HepG2 (cell line): ENCODE measurements around the gene TENT4B. TPM values are rescaled to one million over a fixed set of nuclear protein-coding genes. Genes with fewer than 3 reads are reported as not detected.

Experiments used
- ATAC-seq: fragments of 200-7000 bp; cut with Tn5 transposase; 3 replicates; pipeline ENCODE4 v1.9.1; 2020; ENCODE audit warnings: mild to moderate bottlenecking, moderate library complexity
- BruUV-seq: library from RNA; stranded (reverse); fragments of 400-500 nt; replicated peaks from 2 replicates; lab custom pipeline; 2021; lab: Mats Ljungman, UMichigan
- CTCF ChIA-PET: fragments of 300-600 bp; formaldehyde crosslinking; extraction: SDS; loops from one replicate; lab custom pipeline; 2021; ENCODE audit warnings: low total read pairs, inconsistent platforms, low intra/inter-chr PET ratio; lab: Yijun Ruan, JAX
- POLR2A ChIA-PET: fragments of 350-600 bp; sonication (Branson Sonifier 250); formaldehyde crosslinking; loops from one replicate; lab custom pipeline; 2020; ENCODE audit warnings: antibody characterized with exemption, inconsistent platforms; lab: Yijun Ruan, JAX
- DNase-seq: peaks from one replicate; pipeline ENCODE4 v3.0.0-alpha.2; 2015; ENCODE audit warnings: low spot score
- FAIRE-seq: peaks from 3 replicates; lab custom pipeline; 2011; peaks lifted over from hg19 to GRCh38; lab: Jason Lieb, UNC
- H2AFZ ChIP-seq: one replicate; pipeline ENCODE4 v1.6.1; 2011; ENCODE audit warnings: low read length, inconsistent platforms
- H3K27ac ChIP-seq: fragments of 300-600 bp; 3 replicates; pipeline ENCODE4 v1.8.0; 2011; ENCODE audit warnings: mixed run types, mild to moderate bottlenecking, mixed read lengths, low read length, inconsistent platforms; ENCODE audit not compliant: insufficient read depth; ENCODE audit errors: extremely low read length
- H3K27me3 ChIP-seq, 2 experiments: fragments of 200-600 bp in 1 of 2; 2 replicates in 1 of 2; 3 replicates in 1 of 2; pipeline versions ENCODE4 v1.6.0 to v1.8.0; 2011; ENCODE audit warnings: low read length in 2 of 2, mild to moderate bottlenecking in 2 of 2, moderate library complexity in 2 of 2, inconsistent platforms in 1 of 2; ENCODE audit not compliant: insufficient read depth in 2 of 2, control insufficient read depth in 1 of 2
- H3K36me3 ChIP-seq, 2 experiments: fragments of 200-600 bp in 1 of 2; replicated peaks in 1 of 2; 2 replicates in 1 of 2; 3 replicates in 1 of 2; pipeline versions ENCODE4 v1.5.1 to v1.8.0; 2011; ENCODE audit warnings: low read length in 2 of 2, inconsistent platforms in 1 of 2; ENCODE audit not compliant: insufficient read depth in 2 of 2, control insufficient read depth in 1 of 2
- H3K4me1 ChIP-seq: 2 replicates; pipeline ENCODE4 v1.5.1; 2012; ENCODE audit warnings: low read length, inconsistent platforms; ENCODE audit not compliant: insufficient read depth
- H3K4me2 ChIP-seq: 2 replicates; pipeline ENCODE4 v1.6.0; 2011; ENCODE audit warnings: low read depth, low read length, inconsistent platforms
- H3K4me3 ChIP-seq, 3 experiments: fragments of 200-600 bp in 1 of 3; sonication (generic), shearing (Covaris generic) in 1 of 3; replicated peaks in 1 of 3; 2 replicates each; pipeline ENCODE4 v1.5.1; 2011 to 2016; ENCODE audit warnings: low read length in 3 of 3, inconsistent platforms in 2 of 3, low read depth in 2 of 3, mild to moderate bottlenecking in 2 of 3, control low read depth in 1 of 3, mixed read lengths in 1 of 3; ENCODE audit not compliant: insufficient read depth in 1 of 3
- H3K79me2 ChIP-seq: one replicate; pipeline ENCODE4 v1.6.1; 2011; ENCODE audit warnings: low read length, inconsistent platforms; ENCODE audit not compliant: insufficient read depth
- H3K9ac ChIP-seq: 2 replicates; pipeline ENCODE4 v1.6.0; 2011; ENCODE audit warnings: mild to moderate bottlenecking, low read depth, low read length, inconsistent platforms; ENCODE audit not compliant: insufficient read depth
- H3K9me3 ChIP-seq: 2 replicates; pipeline ENCODE4 v1.5.1; 2012; ENCODE audit warnings: mild to moderate bottlenecking, low read length
- H4K20me1 ChIP-seq: 2 replicates; pipeline ENCODE4 v1.6.0; 2011; ENCODE audit warnings: inconsistent platforms, mild to moderate bottlenecking, low read length, moderate library complexity; ENCODE audit not compliant: insufficient read depth
- ARID2 ChIP-seq: sonication (generic); formaldehyde crosslinking; IDR thresholded peaks from 2 replicates; pipeline ENCODE4 v1.8.1; 2022; ENCODE audit warnings: mild to moderate bottlenecking, missing genetic modification reagents, borderline replicate concordance
- IRF2 ChIP-seq: IDR thresholded peaks from 2 replicates; pipeline ENCODE4 v1.6.1; 2018; ENCODE audit warnings: missing genetic modification reagents, missing compliant biosample characterization
- NR2F6 ChIP-seq, 2 experiments: IDR thresholded peaks; 2 replicates each; pipeline ENCODE4 v1.6.1; 2016; ENCODE audit warnings: antibody characterized with exemption in 1 of 2, mild to moderate bottlenecking in 1 of 2
- TBL1XR1 ChIP-seq: fragments of 150-350 bp; IDR thresholded peaks from 2 replicates; pipeline ENCODE4 v1.6.1; 2014; ENCODE audit warnings: borderline replicate concordance, low read length; ENCODE audit not compliant: partially characterized antibody
- ZNF225 ChIP-seq: sonication (generic); formaldehyde crosslinking; IDR thresholded peaks from 2 replicates; pipeline ENCODE4 v1.4.0; 2020; ENCODE audit warnings: mild to moderate bottlenecking, missing genetic modification reagents
- ZNF264 ChIP-seq: sonication (generic); formaldehyde crosslinking; IDR thresholded peaks from 2 replicates; pipeline ENCODE4 v1.4.0; 2020; ENCODE audit warnings: missing genetic modification reagents
- ZNF362 ChIP-seq: sonication (generic); formaldehyde crosslinking; IDR thresholded peaks from 2 replicates; pipeline ENCODE4 v1.4.0; 2020; ENCODE audit warnings: missing genetic modification reagents, mild to moderate bottlenecking, borderline replicate concordance
- ZNF577 ChIP-seq: sonication (generic); formaldehyde crosslinking; IDR thresholded peaks from 2 replicates; pipeline ENCODE4 v1.4.0; 2020; ENCODE audit warnings: mild to moderate bottlenecking, low read depth, missing genetic modification reagents, borderline replicate concordance
- ZNF644 ChIP-seq: IDR thresholded peaks from 2 replicates; pipeline ENCODE4 v1.6.1; 2016; ENCODE audit warnings: low read depth
- WGBS: methylation state at CpG from one replicate; pipeline ENCODE4 v1.1.6; 2017; ENCODE audit warnings: low lambda C conversion rate; 5-methylcytosine and 5-hydroxymethylcytosine counted together
- in situ Hi-C: cut with HindIII; loops from 2 replicates; pipeline ENCODE4 v1.10.0; 2017; ENCODE audit warnings: low pct_unique_long_range_greater_than_20kb; ENCODE audit not compliant: extremely low pct_ligation_motif_present
- intact Hi-C: fragments of 100-400 bp; cut with micrococcal nuclease; formaldehyde crosslinking; loops from one replicate; pipeline ENCODE4 v1.10.0; 2022; ENCODE audit not compliant: unreplicated experiment
- polyA plus RNA-seq, 8 experiments: library from polyadenylated mRNA; depleted of rRNA in 3 of 8; stranded (reverse) in 7 of 8; unstranded in 1 of 8; fragments of >200 nt; fragmentation: Illumina TruSeq in 4 of 8; extraction: Trizol in 4 of 8; gene quantifications; 2 replicates each; pipeline versions ENCODE4 v1.2.1 to v1.2.3, GENCODE V29; 2011 to 2016; ENCODE audit warnings: low read depth in 4 of 8, missing spikeins in 1 of 8, mixed read lengths in 1 of 8; ENCODE audit not compliant: insufficient read depth in 1 of 8
- total RNA-seq, 5 experiments: library from RNA; depleted of rRNA; stranded (reverse); fragments of >200 nt; fragmentation: Illumina TruSeq; extraction: Trizol; gene quantifications; 2 replicates each; pipeline ENCODE4 v1.2.3, GENCODE V29; 2016; ENCODE audit warnings: low read depth in 1 of 5
- TF ChIP-seq, protein P1 (sequence below): sonication (generic); formaldehyde crosslinking; IDR thresholded peaks from 2 replicates; pipeline ENCODE4 v1.4.0; 2020; ENCODE audit warnings: missing genetic modification reagents
- TF ChIP-seq, protein P2 (sequence below): sonication (generic); formaldehyde crosslinking; conservative IDR thresholded peaks from 2 replicates; pipeline ENCODE4 v1.5.0; 2020; ENCODE audit warnings: missing genetic modification reagents

The TENT4B gene
- total and polyA plus RNA-seq, 2 of the 13 experiments (the other 11 are each of a cell fraction or from before 2014, with no cell fraction given): 15.0 to 32.8 TPM

GRCh38 chr16:50195756-50196155 is 42.6 kb downstream of the TENT4B start:
- FAIRE-seq (no peak), ATAC-seq (no peak), DNase-seq (no peak)
- Histone ChIP-seq H3K9me3 (no peaks in the 10 kb centered on the region), H3K27ac (no peak overlapping the region), H3K27me3 (no peaks in the 10 kb centered on the region)
- POLR2A ChIA-PET: no interaction called here
- BruUV-seq: no TSS peak
- TF ChIP-seq TBL1XR1 (no peak), ZNF362 (CRISPR knock-in tag) (no peak), IRF2 (CRISPR knock-in tag) (no peak), ARID2 (no peak), ZNF225 (no peak), ZNF644 (CRISPR knock-in tag) (no peak), ZNF264 (no peak), ZNF577 (CRISPR knock-in tag) (no peak), NR2F6 (IDR thresholded peaks at IDR 0.05) (no peak), NR2F6 (CRISPR knock-in tag; IDR thresholded peaks at IDR 0.05) (no peak)
- TF ChIP-seq, protein P1, sequence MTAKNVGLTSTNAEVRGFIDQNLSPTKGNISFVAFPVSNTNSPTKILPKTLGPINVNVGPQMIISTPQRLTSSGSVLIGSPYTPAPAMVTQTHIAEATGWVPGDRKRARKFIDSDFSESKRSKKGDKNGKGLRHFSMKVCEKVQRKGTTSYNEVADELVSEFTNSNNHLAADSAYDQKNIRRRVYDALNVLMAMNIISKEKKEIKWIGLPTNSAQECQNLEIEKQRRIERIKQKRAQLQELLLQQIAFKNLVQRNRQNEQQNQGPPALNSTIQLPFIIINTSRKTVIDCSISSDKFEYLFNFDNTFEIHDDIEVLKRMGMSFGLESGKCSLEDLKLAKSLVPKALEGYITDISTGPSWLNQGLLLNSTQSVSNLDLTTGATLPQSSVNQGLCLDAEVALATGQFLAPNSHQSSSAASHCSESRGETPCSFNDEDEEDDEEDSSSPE (CRISPR knock-in tag): no peak
- TF ChIP-seq, protein P2, sequence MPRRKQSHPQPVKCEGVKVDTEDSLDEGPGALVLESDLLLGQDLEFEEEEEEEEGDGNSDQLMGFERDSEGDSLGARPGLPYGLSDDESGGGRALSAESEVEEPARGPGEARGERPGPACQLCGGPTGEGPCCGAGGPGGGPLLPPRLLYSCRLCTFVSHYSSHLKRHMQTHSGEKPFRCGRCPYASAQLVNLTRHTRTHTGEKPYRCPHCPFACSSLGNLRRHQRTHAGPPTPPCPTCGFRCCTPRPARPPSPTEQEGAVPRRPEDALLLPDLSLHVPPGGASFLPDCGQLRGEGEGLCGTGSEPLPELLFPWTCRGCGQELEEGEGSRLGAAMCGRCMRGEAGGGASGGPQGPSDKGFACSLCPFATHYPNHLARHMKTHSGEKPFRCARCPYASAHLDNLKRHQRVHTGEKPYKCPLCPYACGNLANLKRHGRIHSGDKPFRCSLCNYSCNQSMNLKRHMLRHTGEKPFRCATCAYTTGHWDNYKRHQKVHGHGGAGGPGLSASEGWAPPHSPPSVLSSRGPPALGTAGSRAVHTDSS (CRISPR knock-in tag): no peak
- TF ChIP-seq, all 625 proteins: peak for 0
- H2AFZ ChIP-seq: no peak overlapping the region
- no peak overlapping the region for H3K4me3 ChIP-seq
- H4K20me1 ChIP-seq: no peaks in the 10 kb centered on the region; the same call in 1 of the 2 replicates
- intact Hi-C loops: no loop called here
- no peak overlapping the region for H3K9ac ChIP-seq
- CTCF ChIA-PET: no interaction called here
- in situ Hi-C loops: no loop called here
- 98% methylated on average over 1 of the region's 1 CpG for WGBS
- no peak overlapping the region for H3K4me2 ChIP-seq
- H3K36me3 ChIP-seq: no peaks in the 10 kb centered on the region; a peak in 1 of 5 replicates
- H3K4me1 ChIP-seq: peaks cover 23% of the 10 kb centered on the region
- peaks cover 80% of the 10 kb centered on the region for H3K79me2 ChIP-seq
